GM23338 (cell line): ENCODE data around the gene NTN1. TPM values are rescaled to one million over a fixed set of nuclear protein-coding genes. Genes with fewer than 3 reads are reported as not detected.

Source experiments
- ATAC-seq: fragments of 200-7000 bp; cut with Tn5 transposase; 3 replicates; pipeline ENCODE4 v1.9.1; 2020
- DNase-seq: peaks from one replicate; pipeline ENCODE4 v3.0.0-alpha.2; 2015; ENCODE audit warnings: low spot score
- H2AFZ ChIP-seq: fragments of 200-600 bp; sonication (generic); 2 replicates; pipeline ENCODE4 v1.8.0; 2016; ENCODE audit warnings: antibody characterized with exemption, mild to moderate bottlenecking, moderate library complexity
- H3F3A ChIP-seq: fragments of 200-600 bp; sonication (generic); replicated peaks from 2 replicates; pipeline ENCODE4 v1.8.0; 2017; ENCODE audit warnings: antibody characterized with exemption, mixed run types, low read depth
- H3K27ac ChIP-seq: fragments of 200-600 bp; sonication (generic); 2 replicates; pipeline ENCODE4 v1.6.1; 2016; ENCODE audit warnings: low read depth
- H3K27me3 ChIP-seq: fragments of 200-600 bp; sonication (generic); 2 replicates; pipeline ENCODE4 v1.8.0; 2016; ENCODE audit warnings: mild to moderate bottlenecking, mixed run types, moderate library complexity; ENCODE audit not compliant: insufficient read depth
- H3K36me3 ChIP-seq: fragments of 200-600 bp; sonication (generic); 2 replicates; pipeline ENCODE4 v1.8.0; 2016; ENCODE audit warnings: mild to moderate bottlenecking; ENCODE audit not compliant: insufficient read depth
- H3K4me1 ChIP-seq: fragments of 200-600 bp; sonication (generic); 2 replicates; pipeline ENCODE4 v1.8.0; 2016; ENCODE audit warnings: mild to moderate bottlenecking, moderate library complexity; ENCODE audit not compliant: insufficient read depth
- H3K4me2 ChIP-seq: fragments of 200-600 bp; sonication (generic); 2 replicates; pipeline ENCODE4 v1.7.1; 2017; ENCODE audit warnings: mixed run types
- H3K4me3 ChIP-seq: fragments of 200-600 bp; sonication (generic); 2 replicates; pipeline ENCODE4 v1.6.1; 2016; ENCODE audit warnings: mixed run types
- H3K79me2 ChIP-seq: fragments of 200-600 bp; sonication (generic); replicated peaks from 2 replicates; pipeline ENCODE4 v1.8.0; 2017; ENCODE audit warnings: mild to moderate bottlenecking; ENCODE audit not compliant: insufficient read depth
- H3K9me2 ChIP-seq: fragments of 200-600 bp; sonication (generic); 2 replicates; pipeline ENCODE4 v1.8.0; 2017; ENCODE audit not compliant: insufficient read depth
- H4K20me1 ChIP-seq: fragments of 200-600 bp; sonication (generic); replicated peaks from 2 replicates; pipeline ENCODE4 v1.8.0; 2017; ENCODE audit warnings: mild to moderate bottlenecking; ENCODE audit not compliant: insufficient read depth
- H3K27ac Mint-ChIP-seq: 2 replicates; pipeline ENCODE4 v1.8.0; 2020; ENCODE audit warnings: inconsistent platforms, mild to moderate bottlenecking, moderate library complexity, mixed read lengths
- H3K27me3 Mint-ChIP-seq: 3 replicates; pipeline ENCODE4 v1.8.0; 2022; ENCODE audit warnings: low read depth, mild to moderate bottlenecking, moderate library complexity, mixed read lengths, inconsistent platforms; ENCODE audit not compliant: insufficient read depth, poor library complexity
- H3K36me3 Mint-ChIP-seq: 3 replicates; pipeline ENCODE4 v1.8.0; 2021; ENCODE audit warnings: low read depth, mild to moderate bottlenecking, inconsistent platforms, moderate library complexity, mixed read lengths
- H3K4me1 Mint-ChIP-seq: 3 replicates; pipeline ENCODE4 v1.8.0; 2020; ENCODE audit warnings: mild to moderate bottlenecking, inconsistent platforms, mixed read lengths
- H3K4me3 Mint-ChIP-seq: 3 replicates; pipeline ENCODE4 v1.8.0; 2021; ENCODE audit warnings: moderate library complexity, mild to moderate bottlenecking, inconsistent platforms, mixed read lengths
- H3K9me3 Mint-ChIP-seq: 3 replicates; pipeline ENCODE4 v1.8.0; 2020; ENCODE audit warnings: moderate library complexity, mild to moderate bottlenecking, inconsistent platforms, mixed read lengths
- CREB1 ChIP-seq: fragments of 250-450 bp; sonication (Bioruptor Pico); IDR thresholded peaks from 2 replicates; pipeline ENCODE4 v1.5.0; 2020; ENCODE audit warnings: low read depth, mild to moderate bottlenecking, moderate library complexity
- EZH2 ChIP-seq: fragments of 200-600 bp; sonication (generic); IDR thresholded peaks from one replicate; pipeline ENCODE4 v1.8.0; 2017; ENCODE audit warnings: antibody characterized with exemption, mild to moderate bottlenecking, low read depth; ENCODE audit not compliant: unreplicated experiment
- EZH2phosphoT487 ChIP-seq: fragments of 200-600 bp; sonication (generic); IDR thresholded peaks from one replicate; pipeline ENCODE4 v1.8.1; 2018; ENCODE audit warnings: antibody characterized with exemption; ENCODE audit not compliant: unreplicated experiment
- JUNB ChIP-seq: IDR thresholded peaks from one replicate; pipeline ENCODE4 v1.6.1; 2016; ENCODE audit warnings: antibody characterized with exemption; ENCODE audit not compliant: unreplicated experiment
- NANOG ChIP-seq: IDR thresholded peaks from 2 replicates; pipeline ENCODE4 v1.6.1; 2016; ENCODE audit warnings: antibody characterized with exemption, borderline replicate concordance
- POLR2AphosphoS5 ChIP-seq: IDR thresholded peaks from 2 replicates; pipeline ENCODE4 v1.6.1; 2016; ENCODE audit warnings: antibody characterized with exemption, low read depth
- ZNF114 ChIP-seq: fragments of 250-450 bp; sonication (Bioruptor Pico); IDR thresholded peaks from 2 replicates; pipeline ENCODE4 v1.5.0; 2020; ENCODE audit warnings: mild to moderate bottlenecking, moderate library complexity
- ZNF331 ChIP-seq: fragments of 250-450 bp; sonication (Bioruptor Pico); IDR thresholded peaks from 2 replicates; pipeline ENCODE4 v1.5.0; 2020; ENCODE audit warnings: low read depth, mild to moderate bottlenecking, moderate library complexity
- polyA plus RNA-seq: library from polyadenylated mRNA; unstranded; fragments of >200 nt; fragmentation: Nextera tagmentation; extraction: Ambion mirVana; gene quantifications from 2 replicates; pipeline ENCODE4 v1.2.1, GENCODE V29; 2016
- total RNA-seq: library from RNA; depleted of rRNA; stranded (reverse); fragments of >200 nt; shearing (Covaris generic); gene quantifications from 2 replicates; pipeline ENCODE4 v1.2.3, GENCODE V29; 2014
- TF ChIP-seq, protein P1 (sequence below): IDR thresholded peaks from one replicate; pipeline ENCODE4 v1.6.1; 2018; ENCODE audit warnings: antibody characterized with exemption; ENCODE audit not compliant: unreplicated experiment
- TF ChIP-seq, protein P2 (sequence below), 2 experiments: fragments of 200-600 bp in 1 of 2; sonication (generic) in 1 of 2; conservative IDR thresholded peaks; 2 replicates each; pipeline versions ENCODE4 v1.5.1 to v1.6.1; 2016 to 2017; ENCODE audit warnings: antibody characterized with exemption in 2 of 2, low read depth in 2 of 2, mild to moderate bottlenecking in 2 of 2, moderate library complexity in 1 of 2

Gene NTN1
- total and polyA plus RNA-seq, 2 experiments from 2014 or later = 0.57 to 2.6 TPM

DNA sequence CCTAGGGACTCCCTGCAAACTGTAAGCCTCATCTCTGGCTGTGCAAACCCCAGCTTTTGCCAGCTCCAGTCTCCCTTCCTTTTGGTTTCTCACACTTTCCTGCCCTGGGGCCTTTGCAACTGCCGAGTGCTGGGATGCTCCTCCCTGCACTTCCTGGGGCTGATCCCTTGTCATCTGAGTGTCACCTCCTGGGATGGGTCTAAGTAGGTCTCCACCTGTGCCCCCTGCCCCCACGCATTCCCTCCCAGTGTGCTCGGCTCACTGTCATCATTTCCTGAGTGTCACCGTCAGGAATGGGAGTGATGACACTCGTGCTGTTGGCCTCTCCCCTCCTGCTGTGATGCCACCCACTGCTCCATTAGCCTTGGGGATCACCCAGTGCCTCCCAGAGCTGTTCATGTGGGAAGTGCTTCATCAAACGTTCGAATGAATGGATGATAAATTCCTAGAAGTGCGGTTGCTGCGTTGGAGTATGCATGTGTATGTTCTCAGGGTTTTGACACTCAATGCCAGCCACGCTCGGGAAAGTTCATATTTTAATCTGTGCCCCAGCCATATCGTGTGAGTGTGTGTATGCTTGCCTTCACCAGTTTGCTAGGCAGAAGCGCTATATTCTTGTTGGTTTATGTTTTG is 189.9 kb downstream of the NTN1 start (continued):
- TF ChIP-seq, protein P1, sequence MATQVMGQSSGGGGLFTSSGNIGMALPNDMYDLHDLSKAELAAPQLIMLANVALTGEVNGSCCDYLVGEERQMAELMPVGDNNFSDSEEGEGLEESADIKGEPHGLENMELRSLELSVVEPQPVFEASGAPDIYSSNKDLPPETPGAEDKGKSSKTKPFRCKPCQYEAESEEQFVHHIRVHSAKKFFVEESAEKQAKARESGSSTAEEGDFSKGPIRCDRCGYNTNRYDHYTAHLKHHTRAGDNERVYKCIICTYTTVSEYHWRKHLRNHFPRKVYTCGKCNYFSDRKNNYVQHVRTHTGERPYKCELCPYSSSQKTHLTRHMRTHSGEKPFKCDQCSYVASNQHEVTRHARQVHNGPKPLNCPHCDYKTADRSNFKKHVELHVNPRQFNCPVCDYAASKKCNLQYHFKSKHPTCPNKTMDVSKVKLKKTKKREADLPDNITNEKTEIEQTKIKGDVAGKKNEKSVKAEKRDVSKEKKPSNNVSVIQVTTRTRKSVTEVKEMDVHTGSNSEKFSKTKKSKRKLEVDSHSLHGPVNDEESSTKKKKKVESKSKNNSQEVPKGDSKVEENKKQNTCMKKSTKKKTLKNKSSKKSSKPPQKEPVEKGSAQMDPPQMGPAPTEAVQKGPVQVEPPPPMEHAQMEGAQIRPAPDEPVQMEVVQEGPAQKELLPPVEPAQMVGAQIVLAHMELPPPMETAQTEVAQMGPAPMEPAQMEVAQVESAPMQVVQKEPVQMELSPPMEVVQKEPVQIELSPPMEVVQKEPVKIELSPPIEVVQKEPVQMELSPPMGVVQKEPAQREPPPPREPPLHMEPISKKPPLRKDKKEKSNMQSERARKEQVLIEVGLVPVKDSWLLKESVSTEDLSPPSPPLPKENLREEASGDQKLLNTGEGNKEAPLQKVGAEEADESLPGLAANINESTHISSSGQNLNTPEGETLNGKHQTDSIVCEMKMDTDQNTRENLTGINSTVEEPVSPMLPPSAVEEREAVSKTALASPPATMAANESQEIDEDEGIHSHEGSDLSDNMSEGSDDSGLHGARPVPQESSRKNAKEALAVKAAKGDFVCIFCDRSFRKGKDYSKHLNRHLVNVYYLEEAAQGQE = no peak

DNA sequence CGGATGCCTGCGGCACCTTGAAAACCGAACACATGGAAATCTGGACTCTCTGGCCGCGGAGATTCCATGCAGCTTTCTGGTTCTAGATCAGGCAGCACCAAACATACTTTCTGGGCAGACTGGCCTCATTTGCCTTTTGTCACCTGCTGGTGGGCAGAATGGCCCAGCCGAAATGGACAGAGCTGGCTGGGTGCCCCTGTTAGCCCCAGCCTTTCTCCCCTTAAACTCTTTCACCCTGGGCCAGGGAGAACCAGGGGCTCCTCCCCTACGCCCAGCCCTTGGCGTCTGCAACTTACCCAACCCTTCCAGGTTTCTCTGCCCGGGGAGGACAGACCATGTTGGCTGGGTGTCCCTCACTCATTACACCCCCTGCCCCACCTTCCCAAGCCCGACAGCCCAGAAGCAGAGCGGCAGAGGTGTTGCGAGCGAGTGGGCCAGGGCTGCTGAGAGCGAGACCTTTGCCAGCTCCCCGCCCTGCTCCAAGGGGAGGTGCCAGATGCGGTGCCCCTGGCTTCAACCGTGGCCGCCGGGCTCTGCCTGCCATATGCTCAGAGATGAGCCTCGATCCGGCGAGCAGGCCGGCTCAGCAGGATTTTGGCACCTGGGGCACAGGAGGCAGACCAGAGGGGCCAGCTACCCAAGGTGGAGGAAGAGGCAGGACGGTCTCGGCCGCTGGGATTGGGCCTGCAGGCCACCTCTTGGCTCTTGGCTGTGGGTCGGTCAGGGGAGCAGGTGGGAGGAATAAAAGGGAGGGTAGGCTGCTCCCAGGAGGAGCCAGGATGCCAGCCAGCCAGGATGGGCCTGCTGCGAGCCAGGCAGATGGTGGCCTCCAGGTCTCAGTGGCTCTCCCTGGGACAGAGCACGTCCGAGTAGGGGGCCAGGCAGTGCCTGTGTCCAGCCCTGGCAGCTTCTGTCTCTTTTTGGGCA is 191.3 kb downstream of the NTN1 start:
- H3K36me3 Mint-ChIP-seq = peaks cover 8% of the 10 kb centered on the region
- no peak overlapping the region for H3K4me3 Mint-ChIP-seq
- peaks cover 18% of the 10 kb centered on the region; the same call in 2 of the 3 replicates for H3K9me3 Mint-ChIP-seq
- H3K27ac Mint-ChIP-seq = no peak overlapping the region
- no peaks in the 10 kb centered on the region for H4K20me1 ChIP-seq
- H2AFZ ChIP-seq = no peak overlapping the region
- H3K4me2 ChIP-seq = no peak overlapping the region
- no peak for DNase-seq
- H3K27me3 Mint-ChIP-seq = peaks cover 6% of the 10 kb centered on the region
- H3K79me2 ChIP-seq = no peaks in the 10 kb centered on the region
- H3K27me3 ChIP-seq = no peaks in the 10 kb centered on the region
- no peaks in the 10 kb centered on the region for H3F3A ChIP-seq
- no peak overlapping the region for H3K4me3 ChIP-seq
- no peak for TF ChIP-seq ZNF331 (CRISPR knock-in tag)
- TF ChIP-seq EZH2phosphoT487 = no peak
- no peak for TF ChIP-seq ZNF114
- ATAC-seq = no peak
- H3K4me1 Mint-ChIP-seq = peaks cover 5% of the 10 kb centered on the region
- no peaks in the 10 kb centered on the region for H3K4me1 ChIP-seq
- 0 out of 2 replicates have a peak, but pooled peaks cover 6% of the 10 kb centered on the region for H3K36me3 ChIP-seq
- no peak overlapping the region for H3K27ac ChIP-seq
- H3K9me2 ChIP-seq = no peaks in the 10 kb centered on the region

DNA sequence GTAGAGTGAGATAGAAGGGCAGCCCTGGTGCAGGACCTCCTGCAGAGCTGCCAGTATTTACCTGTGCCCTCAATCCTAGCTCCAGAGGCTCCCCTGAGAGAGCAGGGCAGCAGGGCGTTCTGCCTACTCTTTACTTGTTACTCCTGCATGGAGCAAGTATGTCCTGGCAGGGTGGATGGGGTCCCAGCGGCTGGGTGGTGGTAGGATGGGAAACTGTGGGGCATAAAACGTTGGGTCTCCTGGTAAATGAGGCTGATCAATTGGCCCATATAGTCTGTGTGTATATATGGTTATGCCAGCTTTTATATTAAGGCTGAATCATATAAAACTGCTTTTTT is 192.0 kb downstream of the NTN1 start:
- TF ChIP-seq CREB1 (CRISPR knock-in tag) (no peak), ZNF331 (CRISPR knock-in tag) (no peak), NANOG (no peak), POLR2AphosphoS5 (no peak), ZNF114 (no peak), EZH2 (no peak), JUNB (no peak), EZH2phosphoT487 (no peak)
- TF ChIP-seq, protein P1 = no peak
- TF ChIP-seq, protein P2, sequence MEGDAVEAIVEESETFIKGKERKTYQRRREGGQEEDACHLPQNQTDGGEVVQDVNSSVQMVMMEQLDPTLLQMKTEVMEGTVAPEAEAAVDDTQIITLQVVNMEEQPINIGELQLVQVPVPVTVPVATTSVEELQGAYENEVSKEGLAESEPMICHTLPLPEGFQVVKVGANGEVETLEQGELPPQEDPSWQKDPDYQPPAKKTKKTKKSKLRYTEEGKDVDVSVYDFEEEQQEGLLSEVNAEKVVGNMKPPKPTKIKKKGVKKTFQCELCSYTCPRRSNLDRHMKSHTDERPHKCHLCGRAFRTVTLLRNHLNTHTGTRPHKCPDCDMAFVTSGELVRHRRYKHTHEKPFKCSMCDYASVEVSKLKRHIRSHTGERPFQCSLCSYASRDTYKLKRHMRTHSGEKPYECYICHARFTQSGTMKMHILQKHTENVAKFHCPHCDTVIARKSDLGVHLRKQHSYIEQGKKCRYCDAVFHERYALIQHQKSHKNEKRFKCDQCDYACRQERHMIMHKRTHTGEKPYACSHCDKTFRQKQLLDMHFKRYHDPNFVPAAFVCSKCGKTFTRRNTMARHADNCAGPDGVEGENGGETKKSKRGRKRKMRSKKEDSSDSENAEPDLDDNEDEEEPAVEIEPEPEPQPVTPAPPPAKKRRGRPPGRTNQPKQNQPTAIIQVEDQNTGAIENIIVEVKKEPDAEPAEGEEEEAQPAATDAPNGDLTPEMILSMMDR (conservative IDR thresholded peaks at IDR 0.05; ENCODE audit: low read depth in 2 of 2) = no peak
- ATAC-seq = no peak
- H3K9me3 Mint-ChIP-seq = peaks cover 18% of the 10 kb centered on the region; the same call in 2 of the 3 replicates
- peaks cover 6% of the 10 kb centered on the region for H3K27me3 Mint-ChIP-seq
- no peak for DNase-seq
- Histone ChIP-seq H4K20me1 (no peaks in the 10 kb centered on the region), H3K9me2 (no peaks in the 10 kb centered on the region), H3F3A (no peaks in the 10 kb centered on the region), H3K36me3 (0 out of 2 replicates have a peak, but pooled peaks cover 6% of the 10 kb centered on the region), H2AFZ (no peak overlapping the region), H3K4me2 (no peak overlapping the region), H3K27me3 (no peaks in the 10 kb centered on the region), H3K79me2 (no peaks in the 10 kb centered on the region), H3K27ac (no peak overlapping the region), H3K4me3 (no peak overlapping the region), H3K4me1 (no peaks in the 10 kb centered on the region)
- no peak overlapping the region for H3K4me3 Mint-ChIP-seq
- H3K4me1 Mint-ChIP-seq = peaks cover 5% of the 10 kb centered on the region
- peaks cover 8% of the 10 kb centered on the region for H3K36me3 Mint-ChIP-seq
- no peak overlapping the region for H3K27ac Mint-ChIP-seq
